SIG-M5 treated with dmso at 0.1 percent for 504 hours (cell line): ENCODE measurements around the gene GCFC2.
"Not testable (repeated sequence)": the region's sequence is repeated elsewhere in the genome, so short reads cannot be mapped to it uniquely, and the experiment has no call there.

ENCODE experiments used
- DNase-seq: peaks from one replicate; lab custom pipeline; 2025; ENCODE audit not compliant: unreplicated experiment; lab: John Stamatoyannopoulos, UW

The GCFC2 gene

GRCh38 chr2:75680402-75680801 is 30.3 kb downstream of the GCFC2 start:
- no peak for DNase-seq

DNA sequence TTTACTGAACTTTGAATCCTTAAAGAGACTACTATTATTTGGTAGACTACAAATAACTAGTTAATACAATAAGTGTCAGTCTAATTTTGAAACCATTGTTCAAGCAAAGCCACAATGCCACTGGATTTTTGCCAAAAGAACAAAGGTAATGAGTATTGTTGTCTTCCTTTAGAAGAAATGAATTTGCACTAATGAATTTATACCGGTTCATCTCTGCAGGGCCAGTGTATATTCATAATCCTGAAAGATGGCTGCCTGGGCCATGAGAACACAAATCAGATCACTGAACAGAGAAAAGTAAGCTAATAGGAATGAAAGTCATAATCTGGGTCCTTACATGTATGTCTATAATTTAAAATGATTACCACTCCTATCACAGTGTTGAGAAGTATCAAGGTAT is 31.2 kb downstream of the GCFC2 start:
- no peak for DNase-seq

DNA sequence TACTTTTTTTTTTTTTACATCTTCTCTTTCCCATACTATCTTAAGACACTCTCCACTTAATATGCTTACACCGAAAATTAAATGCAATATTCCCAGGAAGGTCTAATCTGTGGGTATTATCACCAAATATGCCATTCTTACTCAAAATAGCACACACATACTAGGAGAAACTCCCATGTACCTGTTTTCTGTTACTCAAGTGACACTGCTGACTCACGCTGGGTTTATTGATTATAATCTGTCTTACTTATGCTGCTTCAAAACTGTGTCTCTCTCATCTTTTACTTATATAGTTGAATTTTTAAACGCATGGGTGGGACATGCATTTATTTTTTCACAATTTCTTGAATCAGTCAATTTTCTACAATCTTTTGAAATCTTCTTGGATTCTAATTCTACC is 34.3 kb downstream of the GCFC2 start:
- no peak for DNase-seq

DNA sequence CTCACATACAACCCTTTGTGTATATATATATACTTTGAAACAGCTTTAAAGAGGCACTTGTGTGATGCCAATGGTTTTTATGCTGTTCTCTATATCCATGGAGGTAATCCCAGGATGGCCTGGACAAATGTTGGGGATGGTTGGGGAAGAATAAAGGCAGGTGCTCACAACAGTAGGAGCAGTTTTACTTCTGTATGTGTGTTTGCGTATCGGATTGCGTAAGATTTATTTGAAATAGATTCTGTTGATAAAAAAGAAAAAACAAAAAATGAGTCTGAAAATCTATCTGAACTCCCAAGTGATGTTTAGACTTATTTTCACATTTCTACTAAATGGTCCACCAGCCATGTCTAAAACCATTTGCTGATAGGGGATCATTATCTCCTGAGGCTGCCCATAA is 34.8 kb downstream of the GCFC2 start:
- no peak for DNase-seq

DNA sequence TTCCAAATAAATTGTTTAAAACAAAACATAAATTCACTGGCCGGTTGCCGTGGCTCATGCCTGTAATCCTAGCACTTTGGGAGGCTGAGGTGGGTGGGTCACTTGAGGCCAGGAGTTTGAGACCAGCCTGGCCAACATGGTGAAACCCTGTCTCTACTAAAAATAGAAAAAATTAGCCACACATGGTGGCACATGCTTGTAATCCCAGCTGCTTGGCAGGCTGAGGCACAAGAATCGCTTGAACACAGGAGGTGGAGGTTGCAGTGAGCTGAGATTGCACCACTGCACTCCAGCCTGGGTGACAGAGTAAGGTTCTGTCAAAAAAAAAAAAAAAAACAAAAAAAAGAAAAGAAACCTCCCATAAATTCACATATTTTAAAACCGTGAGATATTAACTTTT is 35.3 kb downstream of the GCFC2 start:
- DNase-seq = not testable (repeated sequence)

DNA sequence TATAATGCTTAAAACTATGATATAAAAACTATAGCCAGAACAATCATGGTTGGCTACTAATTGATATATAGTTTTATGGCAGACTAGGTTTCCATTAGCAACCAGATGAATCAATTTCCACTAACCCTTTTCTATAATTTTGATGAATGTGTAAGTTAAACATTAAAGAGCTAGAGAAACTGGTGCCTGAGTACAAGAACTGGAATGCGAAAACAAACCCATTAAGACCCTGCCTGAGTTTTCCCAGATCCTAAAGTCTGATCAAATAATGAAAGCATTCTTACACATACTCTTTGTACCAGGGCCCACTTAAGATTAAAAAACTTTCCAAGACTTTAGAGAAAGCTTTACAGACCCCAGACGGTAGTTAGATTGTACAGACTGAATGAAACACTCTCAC is 42.8 kb downstream of the GCFC2 start:
- DNase-seq = no peak

- DNase-seq = no peak
Observed at GRCh38 chr2:75666911-75667310, 43.8 kb downstream of the GCFC2 start.

DNA sequence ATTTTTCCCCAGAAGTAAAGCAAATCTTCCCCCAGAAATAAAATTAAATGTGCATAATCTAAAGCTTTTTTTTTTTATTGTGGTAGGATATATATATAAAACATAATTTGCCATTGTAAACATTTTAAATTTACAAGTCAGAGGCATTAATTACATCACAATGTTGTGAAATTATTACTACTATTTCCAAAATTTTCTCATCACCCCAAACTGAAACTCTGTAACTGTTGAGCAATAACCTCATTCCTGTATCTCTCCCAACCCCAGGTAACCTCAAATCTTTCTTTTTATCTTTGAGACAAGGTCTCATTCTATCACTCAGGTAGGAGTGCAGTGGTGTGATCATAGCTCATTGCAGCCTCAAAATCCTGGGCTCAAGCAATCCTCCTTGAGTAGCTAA is 52.9 kb downstream of the GCFC2 start:
- DNase-seq = no peak

DNA sequence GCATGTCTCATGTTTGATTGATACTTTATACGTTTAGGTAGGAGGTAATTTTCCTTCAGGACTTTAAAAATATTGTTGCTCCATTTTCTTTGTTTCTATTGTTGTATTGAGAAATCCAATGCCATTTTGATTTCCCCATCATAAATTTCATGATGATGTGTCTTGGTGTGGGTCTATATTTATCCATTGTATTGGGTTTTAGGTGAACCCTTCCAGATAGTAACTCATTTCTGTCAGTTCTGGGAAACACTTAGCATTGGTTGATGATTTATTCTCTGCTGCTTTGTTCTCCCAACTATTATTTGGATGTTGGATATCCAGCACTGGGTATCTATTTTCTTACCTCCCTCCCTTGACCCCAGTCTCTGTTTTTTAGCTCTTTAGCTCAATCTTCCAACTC is 54.2 kb downstream of the GCFC2 start:
- DNase-seq = no peak

- DNase-seq = no peak
Observed at GRCh38 chr2:75655861-75656260, 54.9 kb downstream of the GCFC2 start.

DNA sequence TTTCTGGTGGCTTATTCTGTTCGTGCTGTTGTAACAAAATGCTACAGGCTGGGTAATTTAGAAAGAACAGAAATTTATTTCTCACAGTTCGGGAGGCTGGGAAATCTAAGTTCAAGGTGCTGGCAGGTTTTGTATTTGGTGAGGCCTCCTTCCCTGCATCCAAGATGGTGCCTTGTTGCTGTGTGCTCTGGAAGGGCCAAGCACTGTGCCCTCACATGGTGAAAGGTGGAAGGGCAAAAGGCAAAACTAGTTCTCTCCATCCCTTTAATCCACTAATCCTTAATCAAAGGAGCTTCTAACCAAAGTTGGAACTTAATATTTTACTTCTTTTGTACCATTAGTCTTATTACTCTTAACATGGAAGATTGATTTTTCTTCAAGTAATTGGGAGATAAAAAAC is 56.7 kb downstream of the GCFC2 start:
- no peak for DNase-seq

GRCh38 chr2:75647771-75648170 is 62.9 kb downstream of the GCFC2 start:
- DNase-seq = no peak

- DNase-seq = peak; percentile 95
Observed at GRCh38 chr2:75646583-75647425, 63.9 kb downstream of the GCFC2 start, which contains the start of gene MRPL19. Gene MRPL19, plus strand, starts transcription at chr2:75646783. Its CDS starts 25 bp downstream, at chr2:75646808.

GRCh38 chr2:75646090-75646582 is 64.6 kb downstream of the GCFC2 start:
- no peak for DNase-seq

- DNase-seq = no peak
Observed at GRCh38 chr2:75645643-75646042, 65.1 kb downstream of the GCFC2 start.

- DNase-seq = no peak
Observed at GRCh38 chr2:75643980-75644379, 66.7 kb downstream of the GCFC2 start.

- DNase-seq = no peak
Observed at GRCh38 chr2:75641587-75641986, 69.1 kb downstream of the GCFC2 start.

GRCh38 chr2:75640621-75641121 is 70.0 kb downstream of the GCFC2 start:
- peak; percentile 61 for DNase-seq

DNA sequence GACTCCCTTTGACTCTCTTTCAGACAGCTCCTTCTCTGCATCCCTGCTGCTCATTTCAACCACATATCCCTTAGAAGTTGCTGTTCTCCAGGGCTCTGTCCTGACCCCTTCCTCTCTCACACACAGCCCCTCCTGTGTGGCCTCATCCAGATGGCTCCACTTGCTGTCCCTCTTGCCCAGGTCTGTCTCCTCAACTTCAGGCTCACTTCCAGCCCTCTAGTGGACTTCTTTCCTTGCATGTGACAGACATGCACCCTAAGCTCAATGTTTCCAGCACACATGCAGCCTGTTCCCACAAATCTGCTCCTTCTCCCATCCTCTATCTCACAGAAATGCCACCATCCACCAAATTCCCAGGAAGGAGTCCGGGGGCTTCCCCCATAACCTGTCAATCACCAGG is 73.1 kb downstream of the GCFC2 start:
- no peak for DNase-seq

- DNase-seq = no peak
Observed at GRCh38 chr2:75634945-75635344, 75.8 kb downstream of the GCFC2 start.

DNA sequence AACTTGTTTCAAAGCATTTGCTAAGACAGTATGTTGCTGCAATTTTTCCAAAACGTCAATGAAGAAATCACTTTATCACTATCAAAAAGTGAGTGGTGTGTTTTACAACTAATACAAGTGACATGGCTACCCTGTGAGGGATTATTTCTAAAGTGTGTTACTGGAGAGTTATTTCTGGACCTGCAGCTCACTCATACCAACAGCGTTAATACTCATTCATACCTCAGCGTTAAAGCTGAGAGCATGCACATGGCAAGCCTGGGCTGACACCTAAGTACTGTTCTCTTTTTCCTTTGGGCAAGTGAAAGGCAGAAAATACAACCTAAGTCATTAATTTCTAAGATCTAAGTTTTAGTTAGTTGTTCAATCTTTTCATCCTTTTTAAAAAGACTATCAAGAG is 77.1 kb downstream of the GCFC2 start:
- DNase-seq = no peak

GRCh38 chr2:75632813-75633212 is 77.9 kb downstream of the GCFC2 start:
- no peak for DNase-seq
